COLO668 (cell line): ENCODE data around the gene AGPS.
A peak's percentile ranks its signal among the peaks of the same experiment; 100 is the strongest.
"Not testable (repeated sequence)": the region's sequence is repeated elsewhere in the genome, so short reads cannot be mapped to it uniquely, and the experiment has no call there.

ENCODE experiments used
- DNase-seq: peaks from one replicate; lab custom pipeline; 2025; ENCODE audit not compliant: unreplicated experiment; lab: John Stamatoyannopoulos, UW

The AGPS gene

GRCh38 chr2:177547772-177548171 is 155.2 kb downstream of the AGPS start:
- no peak for DNase-seq

GRCh38 chr2:177548636-177549035 is 156.1 kb downstream of the AGPS start:
- no peak for DNase-seq

- DNase-seq, result no peak
Observed at GRCh38 chr2:177549171-177549570, 156.6 kb downstream of the AGPS start.

GRCh38 chr2:177550264-177551200 is 158.0 kb downstream of the AGPS start:
- no peak for DNase-seq

GRCh38 chr2:177551360-177551759 is 158.8 kb downstream of the AGPS start:
- DNase-seq, result not testable (repeated sequence)

- no peak for DNase-seq
Observed at GRCh38 chr2:177551989-177552421, 159.4 kb downstream of the AGPS start.

GRCh38 chr2:177552422-177553175 is 160.0 kb downstream of the AGPS start:
- DNase-seq, result peak; percentile 93

- DNase-seq, result no peak
Observed at GRCh38 chr2:177553176-177553884, 160.8 kb downstream of the AGPS start.

- no peak for DNase-seq
Observed at GRCh38 chr2:177554365-177554764, 161.8 kb downstream of the AGPS start.

GRCh38 chr2:177556153-177556552 is 163.6 kb downstream of the AGPS start:
- DNase-seq, result no peak

GRCh38 chr2:177557794-177558193 is 165.2 kb downstream of the AGPS start:
- no peak for DNase-seq

GRCh38 chr2:177559638-177560037 is 167.1 kb downstream of the AGPS start:
- DNase-seq, result no peak

GRCh38 chr2:177568390-177568789 is 175.8 kb downstream of the AGPS start:
- no peak for DNase-seq

GRCh38 chr2:177568893-177569292 is 176.3 kb downstream of the AGPS start:
- DNase-seq, result no peak

- peak; percentile 13 for DNase-seq
Observed at GRCh38 chr2:177572236-177572671, 179.7 kb downstream of the AGPS start.

- no peak for DNase-seq
Observed at GRCh38 chr2:177573120-177573519, 180.5 kb downstream of the AGPS start.

GRCh38 chr2:177574356-177574755 is 181.8 kb downstream of the AGPS start:
- no peak for DNase-seq

GRCh38 chr2:177575358-177575757 is 182.8 kb downstream of the AGPS start:
- DNase-seq, result no peak

- DNase-seq, result no peak
Observed at GRCh38 chr2:177577075-177577474, 184.5 kb downstream of the AGPS start.

- no peak for DNase-seq
Observed at GRCh38 chr2:177578454-177578853, 185.9 kb downstream of the AGPS start.

- no peak for DNase-seq
Observed at GRCh38 chr2:177579486-177580036, 187.0 kb downstream of the AGPS start.
